ENCODE results near the gene FGFRL1. TPM values are rescaled to one million over a fixed set of nuclear protein-coding genes. Genes with fewer than 3 reads are reported as not detected.
A peak's percentile ranks its signal among the peaks of the same experiment; 100 is the strongest.

Gene FGFRL1
- 15.5 TPM in 2 replicates for total RNA-seq

GRCh38 chr4:1011022-1011665 lies at the start of gene FGFRL1:
Gene FGFRL1, plus strand, starts transcription at chr4:1011626. Its CDS starts 860 bp downstream, at chr4:1012486.
- H3K27ac Mint-ChIP-seq = peak within 1 kb of the TSS; percentile 89
- DNase-seq (ENCODE audit: low spot score) = peak; percentile 89
- H3K36me3 Mint-ChIP-seq (ENCODE audit: low read depth) = peaks cover 3% of the 10 kb centered on the region
- intact Hi-C loops (cut with micrococcal nuclease) = loop anchor here (2.0 to 5.0 kb wide), 4 partner anchors 46 to 702 kb away; partner anchors contain the start of genes CTBP1, MAEA and SLBP
- no peaks in the 10 kb centered on the region for H3K9me3 Mint-ChIP-seq
- peak within 1 kb of the TSS; percentile 86 for H3K4me3 Mint-ChIP-seq
- peaks cover 28% of the 10 kb centered on the region for H3K27me3 Mint-ChIP-seq (ENCODE audit: insufficient read depth)
- peaks cover 15% of the 10 kb centered on the region for H3K4me1 Mint-ChIP-seq (ENCODE audit: low read depth)

- Mint-ChIP-seq H3K27ac (no peak overlapping the region), H3K4me1 (ENCODE audit: low read depth) (no peaks in the 10 kb centered on the region), H3K27me3 (ENCODE audit: insufficient read depth) (no peaks in the 10 kb centered on the region), H3K4me3 (no peak overlapping the region), H3K36me3 (ENCODE audit: low read depth) (no peaks in the 10 kb centered on the region), H3K9me3 (no peaks in the 10 kb centered on the region)
- no peak for DNase-seq (ENCODE audit: low spot score)
- intact Hi-C loops (cut with micrococcal nuclease) = loop anchor here (5.0 kb wide), 1 partner anchor 370 kb away; no protein-coding TSS in a partner anchor
Observed at GRCh38 chr4:962231-963208, 48.9 kb upstream of the FGFRL1 start.

GRCh38 chr4:963276-964225 lies 47.9 kb upstream of the FGFRL1 start:
- no peak overlapping the region for H3K4me3 Mint-ChIP-seq
- no peaks in the 10 kb centered on the region for H3K27me3 Mint-ChIP-seq (ENCODE audit: insufficient read depth)
- H3K9me3 Mint-ChIP-seq = no peaks in the 10 kb centered on the region
- no peak for DNase-seq (ENCODE audit: low spot score)
- intact Hi-C loops (cut with micrococcal nuclease) = loop anchor here (5.0 kb wide), 1 partner anchor 371 kb away; no protein-coding TSS in a partner anchor
- H3K27ac Mint-ChIP-seq = no peak overlapping the region
- no peaks in the 10 kb centered on the region for H3K4me1 Mint-ChIP-seq (ENCODE audit: low read depth)
- H3K36me3 Mint-ChIP-seq (ENCODE audit: low read depth) = no peaks in the 10 kb centered on the region

- H3K27me3 Mint-ChIP-seq (ENCODE audit: insufficient read depth) = no peaks in the 10 kb centered on the region
- no peak overlapping the region for H3K4me3 Mint-ChIP-seq
- intact Hi-C loops (cut with micrococcal nuclease) = loop anchor here (5.0 kb wide), 1 partner anchor 372 kb away; no protein-coding TSS in a partner anchor
- no peak overlapping the region for H3K27ac Mint-ChIP-seq
- no peaks in the 10 kb centered on the region for H3K36me3 Mint-ChIP-seq (ENCODE audit: low read depth)
- no peak for DNase-seq (ENCODE audit: low spot score)
- H3K4me1 Mint-ChIP-seq (ENCODE audit: low read depth) = no peaks in the 10 kb centered on the region
- no peaks in the 10 kb centered on the region for H3K9me3 Mint-ChIP-seq
Observed at GRCh38 chr4:964346-965025, 46.9 kb upstream of the FGFRL1 start.

- no peak for DNase-seq (ENCODE audit: low spot score)
- intact Hi-C loops (cut with micrococcal nuclease) = no loop called here
- Mint-ChIP-seq H3K9me3 (no peaks in the 10 kb centered on the region), H3K4me3 (no peak overlapping the region), H3K27ac (no peak overlapping the region), H3K4me1 (ENCODE audit: low read depth) (no peaks in the 10 kb centered on the region), H3K27me3 (ENCODE audit: insufficient read depth) (no peaks in the 10 kb centered on the region), H3K36me3 (ENCODE audit: low read depth) (no peaks in the 10 kb centered on the region)
Observed at GRCh38 chr4:965048-965765, 46.2 kb upstream of the FGFRL1 start.

GRCh38 chr4:965766-966134 lies 45.7 kb upstream of the FGFRL1 start:
- H3K9me3 Mint-ChIP-seq = no peaks in the 10 kb centered on the region
- intact Hi-C loops (cut with micrococcal nuclease) = no loop called here
- DNase-seq (ENCODE audit: low spot score) = no peak
- no peaks in the 10 kb centered on the region for H3K27me3 Mint-ChIP-seq (ENCODE audit: insufficient read depth)
- H3K4me3 Mint-ChIP-seq = no peak overlapping the region
- no peak overlapping the region for H3K27ac Mint-ChIP-seq
- no peaks in the 10 kb centered on the region for H3K36me3 Mint-ChIP-seq (ENCODE audit: low read depth)
- no peaks in the 10 kb centered on the region for H3K4me1 Mint-ChIP-seq (ENCODE audit: low read depth)

- Mint-ChIP-seq H3K4me1 (ENCODE audit: low read depth) (no peaks in the 10 kb centered on the region), H3K9me3 (no peaks in the 10 kb centered on the region), H3K27ac (no peak overlapping the region), H3K27me3 (ENCODE audit: insufficient read depth) (no peaks in the 10 kb centered on the region), H3K36me3 (ENCODE audit: low read depth) (no peaks in the 10 kb centered on the region), H3K4me3 (no peak overlapping the region)
- intact Hi-C loops (cut with micrococcal nuclease) = no loop called here
- no peak for DNase-seq (ENCODE audit: low spot score)
Observed at GRCh38 chr4:966266-967112, 44.9 kb upstream of the FGFRL1 start.

- Mint-ChIP-seq H3K27me3 (ENCODE audit: insufficient read depth) (no peaks in the 10 kb centered on the region), H3K36me3 (ENCODE audit: low read depth) (no peaks in the 10 kb centered on the region), H3K4me3 (no peak overlapping the region), H3K27ac (no peak overlapping the region), H3K9me3 (no peaks in the 10 kb centered on the region), H3K4me1 (ENCODE audit: low read depth) (no peaks in the 10 kb centered on the region)
- intact Hi-C loops (cut with micrococcal nuclease) = no loop called here
- DNase-seq (ENCODE audit: low spot score) = no peak
Observed at GRCh38 chr4:967113-968104, 44.0 kb upstream of the FGFRL1 start.

GRCh38 chr4:968221-968620 lies 43.2 kb upstream of the FGFRL1 start:
- H3K4me3 Mint-ChIP-seq = no peak overlapping the region
- H3K4me1 Mint-ChIP-seq (ENCODE audit: low read depth) = no peaks in the 10 kb centered on the region
- intact Hi-C loops (cut with micrococcal nuclease) = no loop called here
- H3K27me3 Mint-ChIP-seq (ENCODE audit: insufficient read depth) = no peaks in the 10 kb centered on the region
- H3K9me3 Mint-ChIP-seq = no peaks in the 10 kb centered on the region
- no peaks in the 10 kb centered on the region for H3K36me3 Mint-ChIP-seq (ENCODE audit: low read depth)
- no peak for DNase-seq (ENCODE audit: low spot score)
- H3K27ac Mint-ChIP-seq = no peak overlapping the region

- Mint-ChIP-seq H3K27me3 (ENCODE audit: insufficient read depth) (no peaks in the 10 kb centered on the region), H3K4me1 (ENCODE audit: low read depth) (no peaks in the 10 kb centered on the region), H3K36me3 (ENCODE audit: low read depth) (no peaks in the 10 kb centered on the region), H3K27ac (no peak overlapping the region), H3K9me3 (no peaks in the 10 kb centered on the region), H3K4me3 (no peak overlapping the region)
- intact Hi-C loops (cut with micrococcal nuclease) = no loop called here
- DNase-seq (ENCODE audit: low spot score) = no peak
Observed at GRCh38 chr4:968621-969394, 42.6 kb upstream of the FGFRL1 start.

Data from activated T-helper 1 cell treated with anti-CD3 and anti-CD28 coated beads, Interleukin-12 subunit alpha, Interleukin-12 subunit beta, Interleukin-2, Interleukin-4 antibody, amounts not matched to agents 30 ng/mL and 10 ng/mL and 1 ng/mL, durations not matched to agents 14 hours and 24 hours and 36 hours (primary cell).